Endodermal cell (in vitro differentiated cells): ENCODE measurements around the gene ABCF1. TPM values are rescaled to one million over a fixed set of nuclear protein-coding genes. Genes with fewer than 3 reads are reported as not detected.

Experiments
- DNase-seq: peaks from one replicate; pipeline ENCODE4 v3.0.0-alpha.2; 2017
- H3K27ac ChIP-seq: 2 replicates; pipeline ENCODE4 v1.5.1; 2013; ENCODE audit warnings: mild to moderate bottlenecking, low read depth, low read length, moderate library complexity
- H3K27me3 ChIP-seq: 2 replicates; pipeline ENCODE4 v1.6.1; 2013; ENCODE audit warnings: mild to moderate bottlenecking, low read length, moderate library complexity; ENCODE audit not compliant: insufficient read depth, control insufficient read depth, poor library complexity, severe bottlenecking
- H3K36me3 ChIP-seq: 2 replicates; pipeline ENCODE4 v1.7.0; 2013; ENCODE audit warnings: mild to moderate bottlenecking, low read length, moderate library complexity; ENCODE audit not compliant: control insufficient read depth, insufficient read depth
- H3K4me1 ChIP-seq: one replicate; pipeline ENCODE4 v1.7.0; 2013; ENCODE audit warnings: low read length; ENCODE audit not compliant: control insufficient read depth, insufficient read depth
- H3K4me3 ChIP-seq: 2 replicates; pipeline ENCODE4 v1.5.1; 2013; ENCODE audit warnings: mild to moderate bottlenecking, low read length, moderate library complexity
- H3K9ac ChIP-seq: 2 replicates; pipeline ENCODE4 v1.6.1; 2013; ENCODE audit warnings: mild to moderate bottlenecking, low read length, moderate library complexity; ENCODE audit not compliant: poor library complexity, severe bottlenecking; ENCODE audit errors: extremely low read depth
- H3K9me3 ChIP-seq: 2 replicates; pipeline ENCODE4 v1.6.1; 2013; ENCODE audit warnings: mild to moderate bottlenecking, low read length, moderate library complexity; ENCODE audit not compliant: control insufficient read depth
- H3K27ac Mint-ChIP-seq: 2 replicates; pipeline ENCODE4 v1.8.0; 2020; ENCODE audit warnings: mixed read lengths
- H3K27me3 Mint-ChIP-seq: 2 replicates; pipeline ENCODE4 v1.8.0; 2021; ENCODE audit warnings: mild to moderate bottlenecking, mixed read lengths; ENCODE audit not compliant: insufficient read depth
- H3K36me3 Mint-ChIP-seq: 2 replicates; pipeline ENCODE4 v1.8.0; 2020; ENCODE audit warnings: low read depth, mixed read lengths
- H3K4me1 Mint-ChIP-seq: 2 replicates; pipeline ENCODE4 v1.8.0; 2020; ENCODE audit warnings: mixed read lengths
- H3K4me3 Mint-ChIP-seq: 2 replicates; pipeline ENCODE4 v1.8.0; 2020; ENCODE audit warnings: mild to moderate bottlenecking, moderate library complexity, mixed read lengths
- H3K9me3 Mint-ChIP-seq: 2 replicates; pipeline ENCODE4 v1.8.0; 2020; ENCODE audit warnings: mild to moderate bottlenecking, mixed read lengths
- WGBS, 2 experiments: methylation state at CpG; one replicate each; pipeline versions ENCODE4 v1.1.5 to v1.1.7; 2013; ENCODE audit warnings: missing lambda C conversion rate in 2 of 2, mixed read lengths in 1 of 2; ENCODE audit not compliant: insufficient coverage in 1 of 2, insufficient read length in 1 of 2; 5-methylcytosine and 5-hydroxymethylcytosine counted together
- total RNA-seq, 2 donors: library from RNA; stranded (reverse); fragmentation: NEBNext Ultra II Directional in 1 of 2; extraction: Animal tissue kit (Norgen Biotek cat#: 25700) in 1 of 2; gene quantifications; 2 replicates in 1 of 2; 3 replicates in 1 of 2; pipeline ENCODE4 v1.2.1, GENCODE V29; 2021
- TF ChIP-seq, protein P1 (sequence below): fragments of 200-600 bp; sonication (generic); conservative IDR thresholded peaks from 2 replicates; pipeline ENCODE4 v1.5.0; 2021; ENCODE audit warnings: antibody characterized with exemption, mild to moderate bottlenecking

The ABCF1 gene
- total RNA-seq, 2 donors from 2014 or later, result 84.9 to 89.3 TPM

DNA sequence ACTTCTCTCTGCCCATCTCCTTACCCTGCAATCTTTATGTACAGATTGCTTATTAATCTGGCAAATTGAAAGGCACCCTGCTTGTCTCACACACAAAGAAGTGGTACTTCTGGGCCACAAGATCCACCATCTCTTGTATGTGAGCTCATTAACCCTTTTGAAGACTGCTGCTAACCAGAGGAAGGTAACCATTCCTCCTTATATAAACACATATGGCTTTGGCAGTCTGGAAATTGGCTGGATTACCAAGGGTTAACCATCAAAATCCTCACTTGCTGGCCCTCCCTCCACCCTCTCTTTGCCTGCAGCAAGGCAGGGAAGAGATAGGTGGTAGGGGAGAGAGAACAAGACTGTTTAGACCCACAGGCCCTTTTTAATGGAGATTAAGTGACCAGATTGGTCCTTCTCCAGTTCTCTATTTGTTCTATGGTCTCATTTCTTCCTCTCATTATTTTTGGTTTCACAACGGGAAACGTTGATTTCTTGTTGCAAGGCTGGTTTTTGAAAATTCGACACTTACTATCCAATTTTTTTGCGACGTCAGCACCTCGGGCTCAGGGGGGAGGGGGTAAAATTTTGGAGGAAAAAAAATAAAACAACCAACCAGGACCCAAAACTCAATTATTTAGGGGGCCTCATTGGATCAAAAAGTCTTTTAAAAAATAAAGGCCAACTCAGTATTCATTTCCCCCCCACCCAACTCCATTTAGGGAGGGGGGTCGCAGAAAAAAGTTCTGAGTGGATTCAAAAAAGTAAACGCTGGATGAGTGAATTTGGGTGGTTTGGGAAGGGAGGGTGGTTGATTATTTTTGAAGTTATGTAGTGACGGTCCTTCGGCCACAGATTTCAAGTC lies 44.9 kb downstream of the ABCF1 start:
- TF ChIP-seq, protein P1, sequence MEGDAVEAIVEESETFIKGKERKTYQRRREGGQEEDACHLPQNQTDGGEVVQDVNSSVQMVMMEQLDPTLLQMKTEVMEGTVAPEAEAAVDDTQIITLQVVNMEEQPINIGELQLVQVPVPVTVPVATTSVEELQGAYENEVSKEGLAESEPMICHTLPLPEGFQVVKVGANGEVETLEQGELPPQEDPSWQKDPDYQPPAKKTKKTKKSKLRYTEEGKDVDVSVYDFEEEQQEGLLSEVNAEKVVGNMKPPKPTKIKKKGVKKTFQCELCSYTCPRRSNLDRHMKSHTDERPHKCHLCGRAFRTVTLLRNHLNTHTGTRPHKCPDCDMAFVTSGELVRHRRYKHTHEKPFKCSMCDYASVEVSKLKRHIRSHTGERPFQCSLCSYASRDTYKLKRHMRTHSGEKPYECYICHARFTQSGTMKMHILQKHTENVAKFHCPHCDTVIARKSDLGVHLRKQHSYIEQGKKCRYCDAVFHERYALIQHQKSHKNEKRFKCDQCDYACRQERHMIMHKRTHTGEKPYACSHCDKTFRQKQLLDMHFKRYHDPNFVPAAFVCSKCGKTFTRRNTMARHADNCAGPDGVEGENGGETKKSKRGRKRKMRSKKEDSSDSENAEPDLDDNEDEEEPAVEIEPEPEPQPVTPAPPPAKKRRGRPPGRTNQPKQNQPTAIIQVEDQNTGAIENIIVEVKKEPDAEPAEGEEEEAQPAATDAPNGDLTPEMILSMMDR, result no peak
- H3K4me1 Mint-ChIP-seq, result peaks cover 23% of the 10 kb centered on the region
- Histone ChIP-seq H3K36me3 (peaks cover 52% of the 10 kb centered on the region), H3K4me3 (peak overlapping the region; percentile 92), H3K27ac (peak overlapping the region; percentile 99), H3K27me3 (no peaks in the 10 kb centered on the region), H3K9ac (peak overlapping the region; percentile 100), H3K9me3 (no peaks in the 10 kb centered on the region), H3K4me1 (peaks cover 2% of the 10 kb centered on the region)
- no peaks in the 10 kb centered on the region for H3K9me3 Mint-ChIP-seq
- DNase-seq, result peak; percentile 67
- peaks cover 34% of the 10 kb centered on the region for H3K36me3 Mint-ChIP-seq
- peak overlapping the region; percentile 100 for H3K27ac Mint-ChIP-seq
- WGBS, 2 experiments, result 0% methylated on average over 3 to 10 of the region's 10 CpGs
- peak overlapping the region; percentile 99 for H3K4me3 Mint-ChIP-seq
- H3K27me3 Mint-ChIP-seq, result no peaks in the 10 kb centered on the region

DNA sequence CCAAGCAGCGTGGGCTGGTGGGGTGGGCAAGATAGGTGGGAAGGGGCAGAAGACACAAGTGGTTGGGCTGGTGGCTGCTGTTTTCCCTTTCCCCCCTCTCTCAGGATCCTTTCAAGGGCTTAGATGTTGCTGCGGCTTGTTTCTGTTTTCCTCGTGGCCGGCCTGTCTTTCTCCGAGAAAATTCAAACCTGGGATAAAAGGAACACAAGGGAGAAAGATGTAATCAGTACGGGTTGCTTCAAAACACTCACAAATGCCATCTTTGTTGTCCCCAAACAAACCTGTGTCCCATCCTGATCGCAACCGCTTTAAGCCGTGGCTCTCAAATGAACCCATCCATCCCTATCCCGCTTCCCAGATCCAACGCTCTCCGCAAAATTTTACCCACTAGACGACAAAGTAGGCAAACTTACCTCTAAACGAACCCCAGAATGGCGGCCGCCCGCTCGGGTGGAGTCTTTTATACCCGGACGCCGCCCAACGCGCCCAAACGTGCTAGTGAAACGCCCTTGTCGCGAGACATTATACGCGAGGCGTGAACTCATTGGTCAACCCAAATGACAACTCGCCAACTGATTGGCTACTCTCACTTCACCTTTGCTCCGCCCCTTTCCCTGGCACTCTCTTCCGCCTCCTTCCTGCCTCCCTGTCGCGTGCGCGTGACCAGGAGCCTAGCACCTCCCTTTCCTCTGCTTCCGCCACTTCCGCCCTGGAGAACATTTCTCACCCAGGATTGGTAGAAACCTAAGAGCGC lies 45.7 kb downstream of the ABCF1 start, which contains the start of gene PPP1R10:
TSS of gene PPP1R10 (minus strand) at position 433 of the 754 bp plus-strand sequence. CDS start 7,299 bp downstream, outside the sequence.
- TF ChIP-seq, protein P1, result no peak
- peaks cover 2% of the 10 kb centered on the region for H3K4me1 ChIP-seq
- H3K9me3 ChIP-seq, result no peaks in the 10 kb centered on the region
- peak within 1 kb of the TSS; percentile 94 for H3K4me3 ChIP-seq
- Mint-ChIP-seq H3K4me3 (peak within 1 kb of the TSS; percentile 99), H3K27me3 (no peaks in the 10 kb centered on the region), H3K9me3 (no peaks in the 10 kb centered on the region), H3K27ac (peak within 1 kb of the TSS; percentile 100), H3K36me3 (peaks cover 40% of the 10 kb centered on the region), H3K4me1 (peaks cover 21% of the 10 kb centered on the region)
- peaks cover 47% of the 10 kb centered on the region for H3K36me3 ChIP-seq
- H3K27ac ChIP-seq, result peak within 1 kb of the TSS; percentile 99
- peak; percentile 100 for DNase-seq
- H3K9ac ChIP-seq, result peak within 1 kb of the TSS; percentile 100
- no peaks in the 10 kb centered on the region for H3K27me3 ChIP-seq
- WGBS, 2 experiments, result 0% methylated on average over 22 to 40 of the region's 40 CpGs

DNA sequence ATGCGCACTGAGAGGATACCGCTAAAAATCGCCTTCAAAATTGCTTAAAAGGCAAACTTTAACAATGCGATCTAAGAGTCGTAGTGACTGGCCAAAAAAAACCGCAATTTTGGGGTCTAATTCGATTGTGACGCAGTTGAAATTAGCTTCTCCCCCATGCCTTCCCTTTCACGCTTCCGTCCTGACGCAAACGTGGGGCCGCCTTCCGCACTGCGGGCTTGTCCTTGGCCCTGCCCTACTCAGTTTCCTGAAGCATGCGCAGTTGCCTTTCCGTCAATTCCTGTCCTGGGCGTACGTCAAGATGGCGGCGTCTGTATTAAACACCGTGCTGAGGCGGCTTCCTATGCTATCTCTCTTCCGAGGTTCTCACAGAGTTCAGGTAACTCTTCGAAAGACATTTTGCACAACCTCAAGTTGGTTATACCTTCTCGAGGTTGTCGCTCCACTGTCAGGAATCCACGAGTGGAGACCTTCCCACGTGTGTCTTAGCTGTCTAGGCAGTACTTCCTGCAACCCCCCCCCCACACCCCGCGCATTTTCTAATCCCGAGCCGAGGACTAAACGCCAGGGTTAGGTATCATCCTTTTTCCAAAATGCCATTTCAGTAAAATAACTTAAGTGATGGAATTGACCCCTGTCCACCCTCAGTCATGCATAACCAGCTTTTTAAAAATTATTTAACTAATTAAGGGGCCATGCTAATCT lies 46.5 kb downstream of the ABCF1 start, which contains the start of gene MRPS18B:
TSS of gene MRPS18B (plus strand) at position 276 of the 705 bp plus-strand sequence. CDS start at position 302, 26 bp downstream.
- peak within 1 kb of the TSS; percentile 99 for H3K27ac ChIP-seq
- peak; percentile 97 for DNase-seq
- 0 to 1% methylated on average over 26 to 34 of the region's 34 CpGs for WGBS, 2 experiments
- Mint-ChIP-seq H3K27me3 (no peaks in the 10 kb centered on the region), H3K4me1 (peaks cover 16% of the 10 kb centered on the region), H3K9me3 (no peaks in the 10 kb centered on the region), H3K4me3 (peak within 1 kb of the TSS; percentile 99), H3K27ac (peak within 1 kb of the TSS; percentile 100), H3K36me3 (peaks cover 43% of the 10 kb centered on the region)
- H3K9me3 ChIP-seq, result no peaks in the 10 kb centered on the region
- no peaks in the 10 kb centered on the region for H3K27me3 ChIP-seq
- peaks cover 2% of the 10 kb centered on the region for H3K4me1 ChIP-seq
- H3K36me3 ChIP-seq, result peaks cover 52% of the 10 kb centered on the region
- H3K4me3 ChIP-seq, result peak within 1 kb of the TSS; percentile 94
- TF ChIP-seq, protein P1, result no peak
- H3K9ac ChIP-seq, result peak within 1 kb of the TSS; percentile 100
